ENCODE measurements around the gene PARD3B.
A peak's percentile ranks its signal among the peaks of the same experiment; 100 is the strongest.

Gene PARD3B

GRCh38 chr2:204763974-204764703 lies 218.9 kb downstream of the PARD3B start:
- no peak for DNase-seq (ENCODE audit: low read depth)

GRCh38 chr2:204770735-204771134 lies 225.5 kb downstream of the PARD3B start:
- DNase-seq (ENCODE audit: low read depth): no peak

GRCh38 chr2:204771721-204772120 lies 226.4 kb downstream of the PARD3B start:
- no peak for DNase-seq (ENCODE audit: low read depth)

- DNase-seq (ENCODE audit: low read depth): no peak
Measured at GRCh38 chr2:204772546-204772945, 227.3 kb downstream of the PARD3B start.

- no peak for DNase-seq (ENCODE audit: low read depth)
Measured at GRCh38 chr2:204775766-204776165, 230.5 kb downstream of the PARD3B start.

- DNase-seq (ENCODE audit: low read depth): no peak
Measured at GRCh38 chr2:204776781-204777559, 231.7 kb downstream of the PARD3B start.

GRCh38 chr2:204779771-204780170 lies 234.5 kb downstream of the PARD3B start:
- DNase-seq (ENCODE audit: low read depth): no peak

GRCh38 chr2:204781941-204782340 lies 236.7 kb downstream of the PARD3B start:
- no peak for DNase-seq (ENCODE audit: low read depth)

- no peak for DNase-seq (ENCODE audit: low read depth)
Measured at GRCh38 chr2:204790076-204790475, 244.8 kb downstream of the PARD3B start.

GRCh38 chr2:204791230-204791629 lies 246.0 kb downstream of the PARD3B start:
- no peak for DNase-seq (ENCODE audit: low read depth)

- no peak for DNase-seq (ENCODE audit: low read depth)
Measured at GRCh38 chr2:204794624-204795023, 249.3 kb downstream of the PARD3B start.

- DNase-seq (ENCODE audit: low read depth): peak; percentile 13
Measured at GRCh38 chr2:204795156-204795555, 249.9 kb downstream of the PARD3B start.

- no peak for DNase-seq (ENCODE audit: low read depth)
Measured at GRCh38 chr2:204796581-204796980, 251.3 kb downstream of the PARD3B start.

- no peak for DNase-seq (ENCODE audit: low read depth)
Measured at GRCh38 chr2:204799791-204800190, 254.5 kb downstream of the PARD3B start.

- DNase-seq (ENCODE audit: low read depth): no peak
Measured at GRCh38 chr2:204808494-204808893, 263.2 kb downstream of the PARD3B start.

GRCh38 chr2:204824751-204825453 lies 279.6 kb downstream of the PARD3B start:
- no peak for DNase-seq (ENCODE audit: low read depth)

GRCh38 chr2:204825681-204826080 lies 280.4 kb downstream of the PARD3B start:
- no peak for DNase-seq (ENCODE audit: low read depth)

GRCh38 chr2:204827701-204828590 lies 282.7 kb downstream of the PARD3B start:
- DNase-seq (ENCODE audit: low read depth): no peak

GRCh38 chr2:204834716-204835384 lies 289.6 kb downstream of the PARD3B start:
- DNase-seq (ENCODE audit: low read depth): no peak

GRCh38 chr2:204835786-204836185 lies 290.5 kb downstream of the PARD3B start:
- DNase-seq (ENCODE audit: low read depth): no peak

GRCh38 chr2:204840504-204840903 lies 295.2 kb downstream of the PARD3B start:
- DNase-seq (ENCODE audit: low read depth): no peak
